GM19438 (cell line): ENCODE results near the gene NMT1.
A peak's percentile ranks its signal among the peaks of the same experiment; 100 is the strongest.

Source experiments
- ATAC-seq: cut with Tn5 transposase; IDR thresholded peaks from one replicate; pipeline ENCODE4 v1.9.1; 2021; ENCODE audit warnings: low read depth; ENCODE audit not compliant: unreplicated experiment

NMT1 gene

DNA sequence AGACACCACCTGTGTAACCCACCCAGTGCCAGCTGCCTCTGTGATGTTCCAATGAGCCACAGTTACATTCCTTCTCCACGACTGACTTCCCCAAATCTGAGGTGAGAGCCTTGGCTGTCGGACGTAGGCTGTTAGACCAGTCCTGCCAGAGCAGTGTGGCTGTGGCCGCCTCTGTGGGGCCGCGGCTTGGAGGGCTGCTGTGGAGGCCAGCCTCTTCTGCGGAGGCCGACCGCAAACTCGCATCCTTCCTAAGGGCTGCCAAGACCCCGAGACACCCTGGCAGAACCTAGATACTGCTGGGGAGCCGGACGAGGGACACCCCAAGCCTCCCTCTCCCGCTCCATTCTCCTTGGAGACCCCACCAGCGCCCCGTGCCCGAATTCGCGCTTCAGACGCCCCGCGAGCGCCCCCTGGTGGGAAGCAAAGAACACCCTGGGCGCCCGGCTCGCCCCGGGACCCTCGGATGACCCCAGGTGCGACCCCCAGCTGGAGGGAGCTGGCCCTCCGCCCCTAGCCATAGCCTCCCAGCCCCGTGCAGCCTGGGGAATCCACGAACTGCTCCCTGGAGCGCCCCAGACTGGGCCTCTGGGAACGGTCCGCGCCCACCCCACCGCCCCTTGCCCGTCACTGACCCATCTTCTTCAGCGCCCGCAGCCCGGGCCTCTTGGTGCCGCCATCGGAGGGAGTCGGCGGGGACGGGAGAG lies 70.7 kb downstream of the NMT1 start:
- ATAC-seq, result no peak

DNA sequence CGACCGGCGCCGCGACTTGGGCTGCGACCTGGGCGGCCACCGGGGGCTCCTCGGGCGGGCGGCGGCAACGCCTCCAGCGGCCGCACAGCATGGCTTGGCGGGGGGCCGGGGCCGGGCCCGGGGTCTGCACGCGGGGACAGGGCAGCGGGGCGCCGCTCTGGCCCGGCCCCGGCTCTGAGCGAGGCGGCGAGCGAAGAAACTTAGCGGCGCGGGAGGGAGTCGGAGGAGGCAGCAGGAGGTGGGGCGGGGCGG lies 71.1 kb downstream of the NMT1 start, which contains the start of gene PLCD3:
Gene PLCD3 (minus strand): TSS at position 196 of the 252 bp plus-strand sequence. CDS start 105 bp downstream, at position 91.
- no peak for ATAC-seq

DNA sequence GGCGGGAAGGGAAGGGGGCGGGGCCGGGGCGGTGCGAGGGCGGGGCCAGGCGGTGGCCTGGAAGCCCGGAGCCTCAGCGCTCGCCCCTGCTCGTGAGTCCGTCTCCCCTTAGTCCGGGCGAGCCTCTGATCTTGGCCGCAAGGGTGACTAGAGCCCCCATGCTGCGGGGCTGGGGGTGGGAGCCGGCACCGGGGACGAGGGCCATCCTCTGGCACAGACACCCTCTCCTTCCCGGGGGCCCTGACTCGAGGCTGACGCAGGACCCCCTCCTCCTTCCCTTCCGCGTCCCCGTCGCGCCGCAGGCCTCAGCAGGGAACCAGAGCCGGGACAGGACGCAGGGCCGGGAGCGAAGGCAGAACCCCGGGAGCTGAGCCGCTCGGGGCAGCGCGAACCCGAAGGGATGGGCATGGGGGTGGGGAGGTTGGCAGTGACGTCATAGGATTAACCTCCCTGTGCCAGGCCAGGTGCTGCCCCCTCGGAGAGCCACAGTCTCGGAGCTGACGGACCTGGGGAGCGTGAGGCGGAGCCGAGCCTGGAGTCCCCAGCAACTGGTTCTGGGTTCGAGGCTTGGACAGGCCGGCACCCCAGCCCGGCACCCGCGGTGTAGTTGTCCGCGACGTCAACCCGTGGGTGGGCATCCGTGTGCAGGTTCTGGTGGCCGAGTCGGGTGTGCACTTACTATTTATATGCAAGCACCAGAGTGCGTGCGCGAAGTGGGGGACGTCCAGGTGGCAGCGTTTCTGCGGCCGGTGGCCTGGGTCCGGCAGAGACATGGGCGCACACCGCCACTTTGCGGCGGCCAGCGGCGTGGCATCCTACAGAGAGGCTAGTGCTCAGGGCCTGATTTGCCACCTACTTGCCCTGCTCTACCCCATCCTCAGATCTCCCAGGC lies 71.7 kb downstream of the NMT1 start:
- ATAC-seq, result no peak

DNA sequence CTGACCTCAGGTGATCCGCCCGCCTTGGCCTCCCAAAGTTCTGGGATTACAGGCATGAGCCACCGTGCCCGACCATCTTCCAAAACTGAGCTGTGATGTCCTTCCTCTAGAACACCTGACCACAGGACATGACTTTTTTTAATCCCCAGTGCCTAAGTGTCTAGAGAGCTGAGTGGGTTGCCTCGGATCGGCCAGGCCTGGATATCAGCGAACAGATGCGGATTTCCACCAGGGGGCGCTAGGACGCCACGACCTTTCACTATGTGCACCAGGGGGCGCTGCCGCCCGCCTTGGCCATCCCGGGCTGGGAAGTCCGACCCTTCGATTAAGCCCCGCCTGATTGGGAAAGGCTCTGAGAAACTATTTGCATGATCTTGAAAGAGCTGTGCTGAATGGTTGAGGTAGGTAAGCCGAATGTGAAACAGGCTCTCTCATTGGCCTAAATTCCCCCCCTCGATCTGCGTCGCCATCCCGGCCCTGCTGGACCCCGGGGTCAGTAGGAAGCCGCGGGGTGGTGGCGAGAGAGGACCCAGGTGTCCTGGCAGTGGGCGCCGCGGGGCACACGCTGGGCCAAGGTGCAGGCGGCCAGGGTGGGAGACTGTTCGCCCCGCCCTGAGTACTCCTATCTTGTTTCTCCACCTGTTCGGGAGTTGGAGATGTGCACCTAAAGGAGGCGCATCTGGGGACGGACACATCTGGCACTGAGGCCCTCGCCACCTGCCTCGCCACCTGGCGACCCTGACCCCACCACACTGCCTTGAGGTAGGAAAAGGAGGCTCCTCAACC lies 74.3 kb downstream of the NMT1 start, which contains the start of gene ACBD4:
Gene ACBD4 (plus strand): TSS at position 496 of the 786 bp plus-strand sequence. CDS start 458 bp downstream, outside the sequence.
- peak; percentile 66 for ATAC-seq

DNA sequence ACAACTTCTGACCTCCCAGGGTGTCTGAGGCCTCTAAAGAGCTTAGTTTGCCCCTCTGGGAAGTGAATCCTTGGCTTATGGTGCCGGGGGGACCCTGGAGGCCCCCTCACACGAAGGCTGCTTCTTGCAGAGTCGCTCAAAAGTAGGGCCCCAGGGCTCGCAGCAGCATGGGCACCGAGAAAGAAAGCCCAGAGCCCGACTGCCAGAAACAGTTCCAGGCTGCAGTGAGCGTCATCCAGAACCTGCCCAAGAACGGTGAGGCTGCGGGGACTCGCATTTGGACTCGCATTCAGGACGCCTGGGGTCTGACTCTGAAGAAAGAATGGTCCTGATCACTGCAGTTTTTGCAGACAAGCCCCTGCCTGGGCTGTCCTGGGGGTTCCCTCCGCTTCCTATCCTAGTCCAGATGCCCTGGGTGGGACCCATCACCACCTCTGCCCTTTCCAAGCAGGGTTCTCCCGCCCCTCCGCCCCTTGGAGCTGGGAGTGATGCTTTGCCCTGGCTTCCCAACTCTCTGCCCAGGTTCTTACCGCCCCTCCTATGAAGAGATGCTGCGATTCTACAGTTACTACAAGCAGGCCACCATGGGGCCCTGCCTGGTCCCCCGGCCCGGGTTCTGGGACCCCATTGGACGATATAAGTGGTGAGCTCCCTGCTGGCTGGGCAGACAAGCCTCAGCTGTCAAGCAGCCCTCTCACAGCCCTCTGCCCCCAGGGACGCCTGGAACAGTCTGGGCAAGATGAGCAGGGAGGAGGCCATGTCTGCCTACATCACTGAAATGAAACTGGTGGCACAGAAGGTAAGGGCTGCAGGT lies 75.1 kb downstream of the NMT1 start:
- ATAC-seq, result no peak

DNA sequence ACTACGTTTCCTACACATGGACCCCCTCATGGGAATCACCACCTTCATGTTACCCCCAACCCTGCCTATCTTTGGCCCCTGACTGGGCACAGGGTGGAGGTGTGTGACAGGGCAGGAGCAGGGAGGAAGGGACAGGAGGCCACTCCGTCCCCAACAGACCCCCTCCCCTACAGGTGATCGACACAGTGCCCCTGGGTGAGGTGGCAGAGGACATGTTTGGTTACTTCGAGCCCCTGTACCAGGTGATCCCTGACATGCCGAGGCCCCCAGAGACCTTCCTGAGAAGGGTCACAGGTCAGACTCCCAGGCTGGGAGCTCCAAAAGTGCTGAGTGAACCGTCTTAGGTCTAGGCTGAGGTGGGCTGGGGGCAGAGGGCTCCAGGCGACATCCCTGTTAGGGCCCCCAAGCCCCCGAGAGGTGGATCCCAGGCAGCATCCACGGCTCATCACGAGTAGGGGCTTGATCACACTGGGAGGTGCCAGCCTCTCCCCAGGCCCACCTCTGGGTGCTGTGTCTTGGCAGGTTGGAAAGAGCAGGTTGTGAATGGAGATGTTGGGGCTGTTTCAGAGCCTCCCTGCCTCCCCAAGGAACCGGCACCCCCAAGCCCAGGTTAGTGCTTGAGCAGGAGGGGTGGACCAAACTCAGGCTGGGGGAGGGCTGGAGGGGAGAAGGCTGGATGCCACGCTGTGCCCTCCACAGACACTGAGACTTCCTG lies 75.9 kb downstream of the NMT1 start:
- ATAC-seq, result no peak

DNA sequence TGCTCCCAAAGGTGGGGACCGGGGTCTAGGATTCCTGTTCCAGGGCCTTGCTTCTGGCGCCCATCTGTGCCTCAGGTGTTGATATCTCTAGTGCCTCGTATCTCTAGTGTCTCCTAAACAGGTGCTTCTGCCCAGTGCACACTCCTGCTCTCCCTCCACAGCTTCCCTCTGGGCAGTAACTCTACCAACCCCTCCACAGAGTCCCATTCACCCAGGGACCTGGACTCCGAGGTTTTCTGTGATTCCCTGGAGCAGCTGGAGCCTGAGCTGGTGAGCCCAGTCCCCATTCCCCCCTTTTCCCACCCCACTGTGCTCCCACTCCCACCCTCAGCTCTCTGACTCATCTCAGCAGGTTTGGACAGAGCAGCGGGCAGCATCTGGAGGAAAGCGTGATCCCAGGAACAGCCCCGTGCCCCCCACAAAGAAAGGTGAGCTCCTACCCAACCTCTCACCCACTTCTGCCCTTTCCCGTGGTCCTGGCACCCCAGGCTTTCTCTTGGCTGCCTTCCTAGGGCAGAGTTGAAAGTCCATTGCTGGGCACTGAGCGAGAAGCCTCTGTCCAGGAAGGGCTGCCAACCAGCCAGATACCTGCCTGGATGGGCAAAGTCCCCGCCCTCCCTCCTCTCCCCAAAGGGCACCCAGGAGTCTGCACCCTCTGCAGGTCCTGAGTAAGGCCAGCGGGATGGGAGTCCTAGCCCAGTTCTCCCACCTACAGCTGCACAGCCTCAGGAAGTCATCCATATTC lies 76.6 kb downstream of the NMT1 start:
- ATAC-seq, result no peak

DNA sequence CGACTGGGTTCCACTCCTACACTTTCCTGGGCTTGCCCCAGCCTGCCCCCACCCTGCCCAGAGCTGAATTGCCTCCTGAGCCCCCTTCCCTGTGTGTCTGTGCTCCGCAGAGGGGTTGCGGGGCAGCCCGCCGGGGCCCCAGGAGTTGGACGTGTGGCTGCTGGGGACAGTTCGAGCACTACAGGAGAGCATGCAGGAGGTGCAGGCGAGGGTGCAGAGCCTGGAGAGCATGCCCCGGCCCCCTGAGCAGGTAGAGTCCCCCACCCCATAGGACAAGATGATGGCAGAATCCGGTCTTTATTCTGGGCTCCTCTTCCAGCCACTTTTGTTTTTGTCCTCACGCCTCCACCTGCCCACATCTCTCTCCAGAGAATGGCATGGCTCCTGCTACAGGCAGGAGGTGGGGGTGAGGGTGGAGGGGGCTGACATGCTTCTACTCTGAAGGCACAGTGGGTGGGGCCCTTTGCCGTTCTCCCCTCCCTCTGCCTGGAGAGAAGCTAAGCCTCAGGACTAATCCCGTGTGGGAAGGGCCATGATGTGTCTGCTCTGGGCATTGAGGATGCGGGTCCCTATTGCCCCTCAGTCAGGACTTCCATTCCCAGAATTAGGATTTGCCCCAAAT lies 77.9 kb downstream of the NMT1 start:
- no peak for ATAC-seq

DNA sequence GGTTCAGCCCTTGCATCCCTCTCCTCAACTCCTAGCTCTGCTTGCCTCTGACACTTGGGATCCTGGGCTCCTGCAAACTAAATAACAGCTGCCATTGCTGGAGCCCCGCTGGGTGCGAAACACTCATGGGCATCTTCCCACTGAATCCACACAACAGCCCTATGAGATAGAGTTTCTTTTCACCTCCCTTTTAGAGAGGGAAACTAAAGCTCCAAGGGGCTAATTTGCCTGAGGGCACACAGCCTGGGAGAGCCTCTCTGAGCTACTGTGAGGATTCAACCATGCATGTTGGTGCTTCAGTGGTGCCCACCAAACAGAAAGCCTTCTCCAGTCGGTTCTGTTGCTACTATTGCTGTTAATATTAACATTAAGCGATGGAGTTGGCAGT lies 78.4 kb downstream of the NMT1 start:
- no peak for ATAC-seq

DNA sequence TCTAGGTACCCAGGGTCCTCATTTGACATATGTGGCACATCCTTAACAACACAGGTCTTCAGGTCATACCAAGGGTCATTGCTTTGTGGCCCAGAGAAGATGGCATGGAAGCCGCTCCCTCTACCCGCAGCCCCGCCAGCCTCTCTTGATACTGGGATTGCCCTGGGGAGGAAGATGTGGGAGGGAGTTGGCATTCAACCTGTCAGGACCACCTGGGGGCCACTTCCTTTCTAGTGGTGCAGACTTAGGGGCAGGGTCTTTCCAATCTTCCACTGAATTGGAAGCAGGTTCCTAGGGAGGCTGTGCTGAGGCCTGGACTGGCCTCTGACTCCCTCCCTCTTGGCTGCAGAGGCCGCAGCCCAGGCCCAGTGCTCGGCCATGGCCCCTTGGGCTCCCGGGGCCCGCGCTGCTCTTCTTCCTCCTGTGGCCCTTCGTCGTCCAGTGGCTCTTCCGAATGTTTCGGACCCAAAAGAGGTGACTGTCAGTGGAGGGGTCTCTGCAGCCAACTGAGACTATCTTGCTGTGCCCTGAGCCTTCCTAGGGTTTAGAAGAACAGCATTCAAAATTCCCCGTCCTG lies 82.1 kb downstream of the NMT1 start:
- no peak for ATAC-seq

DNA sequence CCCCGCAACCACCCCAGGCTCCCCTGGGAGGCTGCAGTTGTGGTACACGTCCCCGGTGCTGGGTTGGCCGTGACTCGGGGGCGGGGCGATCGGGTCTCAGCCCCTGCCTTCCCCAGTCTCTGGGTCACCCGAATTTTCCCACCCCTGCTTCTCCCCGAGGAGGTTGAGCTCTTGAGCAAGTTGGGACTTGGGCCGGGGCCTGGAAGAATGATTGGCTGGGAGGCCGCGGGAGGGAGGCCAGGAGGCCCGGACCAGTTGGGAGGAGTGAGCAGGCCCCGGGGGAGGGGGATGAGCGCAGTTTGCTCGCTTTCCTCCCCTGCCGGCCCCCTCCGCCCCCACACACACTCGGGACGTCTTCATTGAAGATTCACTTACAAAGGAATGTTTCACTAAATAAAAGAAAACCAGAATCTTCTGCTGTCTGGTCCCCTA lies 82.7 kb downstream of the NMT1 start:
- ATAC-seq, result no peak

DNA sequence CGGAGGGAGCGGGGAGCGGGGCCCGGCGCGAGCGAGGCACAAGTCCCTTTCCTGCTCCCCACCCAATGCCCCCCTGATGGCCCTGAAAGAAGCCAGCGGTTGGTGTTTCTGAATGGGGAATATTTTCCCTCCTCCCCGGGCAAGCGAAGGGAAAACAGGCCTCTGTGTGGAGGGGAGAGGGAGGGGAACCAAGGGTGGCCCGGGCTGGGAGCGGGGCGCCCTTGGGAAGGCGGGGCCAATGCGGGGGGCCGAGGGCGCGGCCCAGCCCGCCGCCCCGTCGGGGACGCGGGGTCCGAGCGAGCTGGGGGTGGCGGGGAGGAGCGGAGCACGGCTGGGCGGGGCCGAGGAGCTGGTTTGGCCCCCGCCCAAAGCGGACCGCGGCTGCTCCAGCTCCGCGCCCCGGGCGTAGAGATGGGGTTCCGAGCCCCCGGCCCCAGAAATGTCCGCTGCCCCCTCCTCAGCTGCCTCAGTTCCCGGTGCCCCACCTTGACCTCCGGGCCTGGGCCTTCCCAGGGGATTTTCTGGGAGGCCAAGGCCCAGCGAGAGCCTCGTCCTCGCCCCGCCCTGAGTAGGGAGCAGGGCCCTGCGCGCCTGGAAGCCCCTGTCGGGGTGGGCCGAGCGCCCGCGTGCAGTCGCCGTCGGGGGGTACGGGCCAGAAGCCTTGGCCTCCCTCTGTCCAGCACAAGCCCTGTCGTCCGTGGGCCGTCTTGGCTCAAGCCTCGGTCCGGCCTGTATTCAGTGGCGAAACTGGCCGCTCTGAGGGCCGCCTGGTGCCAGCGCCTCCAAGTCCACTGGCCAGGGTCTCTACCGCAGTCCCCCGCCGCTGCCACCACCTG lies 83.3 kb downstream of the NMT1 start:
- no peak for ATAC-seq

DNA sequence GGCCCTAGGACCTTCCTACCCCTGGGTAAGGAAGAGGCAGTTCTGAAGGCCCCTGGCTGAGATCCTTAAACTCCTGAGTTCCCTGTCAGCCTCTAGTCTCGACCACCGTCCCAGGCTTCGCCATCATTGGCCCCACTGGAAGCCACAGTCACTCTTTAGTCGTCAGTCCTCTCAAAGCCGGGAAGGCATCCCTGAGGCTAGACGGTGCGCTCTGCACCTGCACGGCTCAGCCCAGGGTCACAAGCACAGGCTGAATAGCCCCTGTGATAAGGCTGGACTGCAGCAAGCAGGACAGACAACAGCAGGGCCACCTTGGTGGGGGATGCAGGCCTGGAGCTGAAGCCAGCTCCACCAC lies 83.9 kb downstream of the NMT1 start:
- ATAC-seq, result no peak

DNA sequence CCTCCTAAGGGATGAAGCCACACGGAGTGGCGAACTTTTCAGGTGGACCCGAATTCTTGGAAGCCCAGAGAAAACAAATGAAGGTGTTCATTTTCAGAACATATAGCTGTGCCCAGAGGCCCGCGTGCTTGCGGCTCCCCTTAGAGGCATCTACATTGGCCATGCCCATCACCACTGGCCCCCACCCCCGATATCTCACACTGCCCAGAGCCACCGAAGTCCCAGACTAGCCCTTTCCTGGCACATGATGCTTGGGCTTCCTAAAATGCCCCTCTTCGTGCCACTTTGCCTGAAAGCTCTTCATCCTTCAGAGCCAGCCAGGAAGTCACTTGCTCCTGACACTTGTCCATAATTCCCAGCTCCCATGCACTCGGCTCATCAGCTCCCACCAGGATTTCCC lies 85.0 kb downstream of the NMT1 start:
- no peak for ATAC-seq

DNA sequence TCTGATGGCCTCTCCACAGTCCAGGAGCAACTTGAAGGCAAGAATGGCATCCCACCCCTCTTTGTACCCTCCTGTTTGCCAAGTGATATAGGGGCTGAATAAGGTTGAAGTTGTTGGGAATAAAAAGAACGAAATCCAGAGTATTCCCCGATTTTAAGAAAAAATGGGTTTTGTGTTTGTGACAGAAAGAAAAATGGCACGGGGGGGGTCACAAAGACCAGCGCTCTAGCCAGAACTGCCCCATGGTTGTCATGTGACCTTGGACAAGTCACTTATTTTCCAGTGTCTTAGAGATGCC lies 85.4 kb downstream of the NMT1 start:
- ATAC-seq, result no peak

DNA sequence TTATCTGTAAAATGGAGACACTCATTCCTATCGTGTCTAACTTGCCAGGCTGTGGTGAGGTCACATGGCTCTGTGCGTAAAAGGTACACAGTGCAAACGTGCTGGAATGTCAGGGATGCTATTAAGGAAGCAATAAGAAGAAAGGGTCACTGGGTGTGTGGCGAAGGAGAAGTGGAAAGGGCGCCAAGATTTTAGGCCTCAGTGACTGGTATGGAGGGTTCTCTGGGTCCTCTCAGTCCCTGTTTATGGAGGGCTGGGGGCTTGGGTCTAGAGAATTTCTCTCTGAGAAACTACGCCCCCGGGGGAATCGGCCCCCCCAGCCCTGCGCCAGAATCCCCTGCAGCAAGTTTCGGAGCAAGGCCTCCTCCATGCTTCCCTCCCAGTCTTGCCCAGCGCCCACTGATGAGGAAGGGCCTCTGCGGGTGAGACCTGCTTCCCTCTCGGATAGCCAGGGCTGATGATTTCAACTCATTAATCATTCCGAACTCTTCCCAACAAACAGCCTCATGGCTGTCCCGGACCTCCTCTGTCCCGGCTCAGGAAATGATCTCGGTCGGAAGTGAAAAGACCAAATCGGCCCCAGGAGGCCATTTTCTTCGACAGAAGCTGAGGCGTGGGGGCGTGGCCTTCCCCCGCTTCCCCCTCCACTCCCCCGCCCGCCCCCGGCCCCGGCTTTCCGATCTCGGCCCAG lies 85.9 kb downstream of the NMT1 start:
- ATAC-seq, result no peak

DNA sequence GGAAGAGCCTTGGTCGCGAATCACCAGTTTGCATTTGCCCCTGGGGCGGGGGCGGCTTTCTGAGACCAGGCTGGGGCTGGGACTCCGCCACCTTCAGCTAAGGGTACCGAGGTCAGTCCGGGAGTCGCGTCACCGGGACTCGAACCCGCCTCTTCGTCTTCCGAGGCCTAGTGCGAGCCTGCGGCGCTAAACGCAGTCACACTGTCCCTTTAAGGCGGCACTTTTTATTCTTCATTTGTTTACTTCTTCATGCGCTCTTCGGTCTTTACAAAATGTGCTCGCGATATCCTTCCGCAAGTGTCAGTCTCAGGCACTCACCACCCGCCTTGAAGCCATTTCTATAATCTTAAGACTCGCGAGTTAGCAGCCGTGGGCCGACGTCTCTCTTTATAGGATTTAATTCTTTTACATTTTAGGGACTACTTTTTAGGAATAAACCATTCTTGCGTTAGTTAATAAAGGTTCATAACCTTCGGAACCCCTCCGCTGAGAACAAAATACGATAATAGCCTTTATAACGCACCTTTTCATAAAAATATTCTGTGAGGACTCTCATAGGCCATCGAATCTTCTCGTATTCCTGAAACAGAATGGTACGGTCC lies 86.6 kb downstream of the NMT1 start:
- no peak for ATAC-seq
